GM12873 (cell line): ENCODE results near the gene TMPRSS12.

Source experiments
- TF ChIP-seq, protein P1 (sequence below): IDR thresholded peaks from 2 replicates; pipeline ENCODE4 v1.5.1; 2012; ENCODE audit warnings: low read depth, mild to moderate bottlenecking, moderate library complexity, low read length, control low read depth; ENCODE audit not compliant: insufficient read depth; ENCODE audit errors: missing control alignments

TMPRSS12 gene

GRCh38 chr12:50894241-50894640, 51.5 kb downstream of the TMPRSS12 start:
- TF ChIP-seq, protein P1, sequence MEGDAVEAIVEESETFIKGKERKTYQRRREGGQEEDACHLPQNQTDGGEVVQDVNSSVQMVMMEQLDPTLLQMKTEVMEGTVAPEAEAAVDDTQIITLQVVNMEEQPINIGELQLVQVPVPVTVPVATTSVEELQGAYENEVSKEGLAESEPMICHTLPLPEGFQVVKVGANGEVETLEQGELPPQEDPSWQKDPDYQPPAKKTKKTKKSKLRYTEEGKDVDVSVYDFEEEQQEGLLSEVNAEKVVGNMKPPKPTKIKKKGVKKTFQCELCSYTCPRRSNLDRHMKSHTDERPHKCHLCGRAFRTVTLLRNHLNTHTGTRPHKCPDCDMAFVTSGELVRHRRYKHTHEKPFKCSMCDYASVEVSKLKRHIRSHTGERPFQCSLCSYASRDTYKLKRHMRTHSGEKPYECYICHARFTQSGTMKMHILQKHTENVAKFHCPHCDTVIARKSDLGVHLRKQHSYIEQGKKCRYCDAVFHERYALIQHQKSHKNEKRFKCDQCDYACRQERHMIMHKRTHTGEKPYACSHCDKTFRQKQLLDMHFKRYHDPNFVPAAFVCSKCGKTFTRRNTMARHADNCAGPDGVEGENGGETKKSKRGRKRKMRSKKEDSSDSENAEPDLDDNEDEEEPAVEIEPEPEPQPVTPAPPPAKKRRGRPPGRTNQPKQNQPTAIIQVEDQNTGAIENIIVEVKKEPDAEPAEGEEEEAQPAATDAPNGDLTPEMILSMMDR = no peak

DNA sequence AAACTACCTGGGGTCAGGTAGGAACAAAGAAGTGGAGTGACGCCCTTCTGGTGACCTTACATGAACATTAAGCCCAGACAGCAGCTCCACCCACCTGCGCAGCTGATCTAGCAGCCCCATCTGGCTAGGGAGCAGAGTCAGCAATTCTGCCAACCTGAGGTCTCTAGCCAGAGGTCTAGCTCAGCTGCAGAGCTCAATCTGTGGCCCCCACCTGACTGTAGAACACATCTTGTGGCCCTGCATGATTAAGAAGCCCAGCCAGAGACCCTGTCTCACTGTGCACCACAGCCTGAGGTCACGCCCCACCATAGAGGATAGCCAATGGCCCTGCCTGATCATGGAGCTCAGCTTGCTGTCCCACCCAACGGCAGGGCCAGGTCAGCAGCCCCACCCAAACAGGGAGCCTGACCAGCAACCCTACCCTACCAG, 59.0 kb downstream of the TMPRSS12 start:
- TF ChIP-seq, protein P1 = no peak

GRCh38 chr12:50913224-50913623, 70.5 kb downstream of the TMPRSS12 start:
- TF ChIP-seq, protein P1 = no peak

DNA sequence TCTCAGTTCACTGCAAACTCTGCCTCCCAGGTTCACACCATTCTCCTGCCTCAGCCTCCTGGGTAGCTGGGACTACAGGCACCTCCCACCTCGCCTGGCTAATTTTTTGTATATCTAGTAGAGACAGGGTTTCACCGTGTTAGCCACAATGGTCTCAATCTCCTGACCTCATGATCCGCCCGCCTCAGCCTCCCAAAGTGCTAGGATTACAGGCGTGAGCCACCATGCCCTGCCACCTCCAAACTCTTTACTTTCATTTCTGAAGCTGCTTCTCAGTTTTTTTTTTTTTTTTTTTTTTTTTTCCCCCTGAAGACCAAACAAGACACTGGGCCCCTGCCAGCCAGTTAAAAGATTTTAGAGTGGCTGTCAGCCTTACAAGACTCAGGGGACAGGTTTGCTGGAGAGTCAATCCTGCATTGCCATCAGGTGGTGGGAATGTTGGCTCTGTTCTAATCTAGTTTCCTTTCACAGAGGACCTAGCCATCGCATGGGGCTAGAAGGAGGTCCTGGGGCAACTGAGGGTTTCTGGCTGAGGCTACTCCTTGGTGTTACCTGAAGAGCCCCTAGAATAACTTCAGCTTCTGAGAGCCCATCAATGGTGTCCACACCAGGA, 72.3 kb downstream of the TMPRSS12 start:
- TF ChIP-seq, protein P1 = no peak

GRCh38 chr12:50916292-50916691, 73.6 kb downstream of the TMPRSS12 start:
- TF ChIP-seq, protein P1 = no peak

GRCh38 chr12:50918584-50919316, 76.0 kb downstream of the TMPRSS12 start:
- TF ChIP-seq, protein P1 = no peak

- TF ChIP-seq, protein P1 = no peak
Measured at GRCh38 chr12:50922820-50923219, 80.1 kb downstream of the TMPRSS12 start.
